ENCODE measurements around the gene GSC2.

The GSC2 gene

DNA sequence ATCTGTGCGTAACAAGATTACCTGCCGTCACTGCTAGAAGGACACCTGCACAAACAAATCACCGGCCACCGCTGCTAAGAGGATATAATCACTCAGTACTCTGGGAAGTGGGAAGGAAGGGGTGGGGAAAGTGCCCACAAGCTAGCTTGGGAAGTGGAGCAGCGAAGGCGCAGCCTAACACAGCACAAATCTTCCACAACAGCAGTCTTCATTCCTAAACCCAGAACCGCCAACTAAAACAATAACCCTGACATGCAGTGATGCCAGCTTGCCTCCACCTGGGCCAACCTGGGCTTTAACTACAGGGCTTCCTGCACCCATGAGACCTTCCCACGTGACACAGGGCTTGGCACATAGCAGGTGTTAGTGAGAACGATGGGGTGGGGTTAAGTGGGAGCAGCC is 33.0 kb downstream of the GSC2 start:
- in situ Hi-C loops (cut with HindIII; ENCODE audit: low sequenced_read_pairs), result no loop called here
- TF ChIP-seq, protein P1, sequence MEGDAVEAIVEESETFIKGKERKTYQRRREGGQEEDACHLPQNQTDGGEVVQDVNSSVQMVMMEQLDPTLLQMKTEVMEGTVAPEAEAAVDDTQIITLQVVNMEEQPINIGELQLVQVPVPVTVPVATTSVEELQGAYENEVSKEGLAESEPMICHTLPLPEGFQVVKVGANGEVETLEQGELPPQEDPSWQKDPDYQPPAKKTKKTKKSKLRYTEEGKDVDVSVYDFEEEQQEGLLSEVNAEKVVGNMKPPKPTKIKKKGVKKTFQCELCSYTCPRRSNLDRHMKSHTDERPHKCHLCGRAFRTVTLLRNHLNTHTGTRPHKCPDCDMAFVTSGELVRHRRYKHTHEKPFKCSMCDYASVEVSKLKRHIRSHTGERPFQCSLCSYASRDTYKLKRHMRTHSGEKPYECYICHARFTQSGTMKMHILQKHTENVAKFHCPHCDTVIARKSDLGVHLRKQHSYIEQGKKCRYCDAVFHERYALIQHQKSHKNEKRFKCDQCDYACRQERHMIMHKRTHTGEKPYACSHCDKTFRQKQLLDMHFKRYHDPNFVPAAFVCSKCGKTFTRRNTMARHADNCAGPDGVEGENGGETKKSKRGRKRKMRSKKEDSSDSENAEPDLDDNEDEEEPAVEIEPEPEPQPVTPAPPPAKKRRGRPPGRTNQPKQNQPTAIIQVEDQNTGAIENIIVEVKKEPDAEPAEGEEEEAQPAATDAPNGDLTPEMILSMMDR (IDR thresholded peaks at IDR 0.05; ENCODE audit: low read depth, low read length, missing control alignments), result no peak
- no peak for DNase-seq (ENCODE audit: low read depth)
- no peak overlapping the region for H3K4me3 ChIP-seq (ENCODE audit: low read depth, low read length)

DNA sequence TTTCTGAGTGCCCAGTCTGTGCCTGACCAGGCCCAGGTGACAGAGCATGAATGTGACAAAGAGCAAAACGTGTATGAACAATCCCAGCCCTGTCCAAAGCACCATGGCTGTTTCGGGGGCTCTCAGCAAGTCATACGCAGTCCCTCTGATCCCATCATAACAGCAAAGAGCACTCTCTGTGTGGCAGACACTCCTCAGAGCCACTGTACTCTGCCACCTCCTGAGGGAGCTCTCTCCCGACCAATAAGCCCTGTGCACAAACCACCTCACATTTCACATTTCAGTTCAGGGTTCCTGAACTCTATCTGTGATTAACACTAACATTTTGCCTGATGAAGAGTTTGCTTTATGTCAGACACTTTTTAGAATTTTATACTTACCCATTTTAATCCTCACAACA is 34.5 kb downstream of the GSC2 start:
- TF ChIP-seq, protein P1 (IDR thresholded peaks at IDR 0.05; ENCODE audit: low read depth, low read length, missing control alignments), result peak; percentile 5
- no peak overlapping the region for H3K4me3 ChIP-seq (ENCODE audit: low read depth, low read length)
- in situ Hi-C loops (cut with HindIII; ENCODE audit: low sequenced_read_pairs), result no loop called here
- no peak for DNase-seq (ENCODE audit: low read depth)

DNA sequence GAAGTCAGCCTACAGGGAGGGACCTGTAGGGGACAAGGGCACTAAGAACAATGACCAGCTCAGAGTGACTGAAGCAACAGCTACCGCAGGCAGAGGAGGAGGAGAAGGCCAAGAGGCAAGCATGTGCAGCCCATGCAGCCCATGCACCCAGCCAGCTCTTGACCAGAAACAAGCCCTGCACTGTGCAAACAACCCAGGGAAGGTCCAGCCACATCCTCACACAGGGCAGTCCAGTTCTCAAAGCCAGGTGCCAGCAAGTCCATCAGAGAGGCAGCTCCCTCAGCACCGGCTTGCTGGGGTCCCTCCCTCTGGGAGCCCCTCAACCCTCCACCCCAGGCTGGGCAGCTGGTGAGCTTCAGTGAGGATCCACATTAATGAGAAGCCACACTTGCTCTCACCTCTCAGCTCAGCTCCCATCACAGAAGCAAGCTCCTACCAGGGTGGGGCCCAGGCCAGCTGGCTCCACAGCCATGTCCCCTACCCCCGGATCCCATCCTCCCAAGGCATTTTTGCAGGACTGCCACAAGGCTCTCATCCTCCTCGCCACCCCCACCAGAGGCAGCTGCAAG is 35.0 kb downstream of the GSC2 start:
- in situ Hi-C loops (cut with HindIII; ENCODE audit: low sequenced_read_pairs), result no loop called here
- H3K4me3 ChIP-seq (ENCODE audit: low read depth, low read length), result no peak overlapping the region
- no peak for DNase-seq (ENCODE audit: low read depth)
- TF ChIP-seq, protein P1 (IDR thresholded peaks at IDR 0.05; ENCODE audit: low read depth, low read length, missing control alignments), result no peak

DNA sequence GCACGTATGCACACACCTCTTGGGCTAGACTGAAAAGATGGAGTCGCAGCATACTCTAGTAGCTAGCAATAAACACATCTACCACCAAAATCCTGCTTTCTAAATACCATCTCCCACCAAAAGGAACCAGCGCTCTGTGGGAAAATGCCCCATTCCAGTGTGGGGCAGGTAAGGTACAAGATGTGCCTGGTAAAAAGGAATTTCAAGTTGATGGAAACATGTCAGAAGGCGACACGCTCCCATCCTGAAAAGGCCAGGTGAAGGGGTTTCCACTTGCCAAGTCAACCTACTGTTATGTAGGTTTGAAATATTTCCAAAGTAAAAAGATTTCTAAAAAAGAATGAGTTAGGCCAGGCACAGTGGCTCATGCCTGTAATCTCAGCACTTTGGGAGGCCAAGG is 36.7 kb downstream of the GSC2 start:
- TF ChIP-seq, protein P1 (IDR thresholded peaks at IDR 0.05; ENCODE audit: low read depth, low read length, missing control alignments), result no peak
- no peak overlapping the region for H3K4me3 ChIP-seq (ENCODE audit: low read depth, low read length)
- no peak for DNase-seq (ENCODE audit: low read depth)
- in situ Hi-C loops (cut with HindIII; ENCODE audit: low sequenced_read_pairs), result no loop called here

DNA sequence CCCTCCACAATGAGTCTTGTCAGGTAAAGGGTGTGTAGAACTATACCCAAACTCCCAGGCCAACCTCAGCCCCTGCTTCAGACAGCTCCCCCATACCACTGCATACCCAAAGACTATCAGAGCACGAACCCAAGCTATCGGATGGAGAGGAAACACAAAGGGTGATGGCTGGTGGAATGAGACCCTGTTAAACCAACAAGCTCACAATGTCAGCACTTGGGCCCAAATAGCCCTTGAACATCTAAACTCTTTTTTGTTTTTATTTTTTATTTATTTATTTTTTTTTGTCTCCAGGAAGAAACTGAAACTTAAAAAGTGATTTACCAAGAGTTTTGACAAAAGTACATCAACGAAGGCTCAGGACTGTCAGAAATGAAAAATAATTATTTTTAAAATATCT is 38.5 kb downstream of the GSC2 start:
- H3K4me3 ChIP-seq (ENCODE audit: low read depth, low read length), result no peak overlapping the region
- TF ChIP-seq, protein P1 (IDR thresholded peaks at IDR 0.05; ENCODE audit: low read depth, low read length, missing control alignments), result no peak
- no peak for DNase-seq (ENCODE audit: low read depth)
- in situ Hi-C loops (cut with HindIII; ENCODE audit: low sequenced_read_pairs), result no loop called here

DNA sequence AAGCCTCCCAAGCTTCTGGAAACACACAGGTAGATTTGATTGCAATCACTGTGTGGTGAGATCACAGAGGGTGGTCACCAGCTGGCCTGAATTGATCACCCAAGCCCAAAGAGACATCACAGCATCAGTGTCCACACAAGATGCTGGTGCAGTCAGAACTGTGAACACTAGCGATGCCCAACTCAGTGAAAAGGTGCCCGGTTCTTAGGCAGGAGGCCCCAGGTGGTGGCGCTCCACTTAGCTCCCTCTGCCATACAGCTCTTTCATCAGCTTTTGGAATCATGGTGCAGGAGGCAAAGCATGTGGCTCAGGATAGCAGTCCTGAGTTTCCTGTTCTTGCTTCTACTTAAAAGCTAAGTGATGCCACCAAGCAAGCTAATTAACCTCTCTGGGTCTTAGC is 39.0 kb downstream of the GSC2 start:
- TF ChIP-seq, protein P1 (IDR thresholded peaks at IDR 0.05; ENCODE audit: low read depth, low read length, missing control alignments), result no peak
- no peak for DNase-seq (ENCODE audit: low read depth)
- in situ Hi-C loops (cut with HindIII; ENCODE audit: low sequenced_read_pairs), result no loop called here
- no peak overlapping the region for H3K4me3 ChIP-seq (ENCODE audit: low read depth, low read length)

DNA sequence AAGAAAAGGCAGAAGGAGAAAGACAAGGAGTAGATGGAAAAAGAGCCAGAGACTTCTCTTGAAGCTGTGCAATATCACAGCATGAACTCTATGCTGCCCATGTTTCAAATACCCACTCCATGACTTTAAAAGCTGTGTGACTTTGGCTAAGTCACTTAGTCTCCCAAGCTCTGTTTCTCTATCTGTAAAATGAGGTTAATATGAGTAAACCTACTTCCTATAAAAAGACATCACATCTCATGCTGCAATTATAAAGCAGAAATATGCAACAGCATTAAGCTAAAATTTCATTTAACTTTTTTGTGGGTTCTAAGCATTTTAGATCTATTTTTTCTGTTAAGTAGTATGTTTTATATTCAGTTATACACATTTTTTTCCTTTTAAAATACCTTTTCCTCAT is 39.4 kb downstream of the GSC2 start:
- no peak overlapping the region for H3K4me3 ChIP-seq (ENCODE audit: low read depth, low read length)
- DNase-seq (ENCODE audit: low read depth), result no peak
- in situ Hi-C loops (cut with HindIII; ENCODE audit: low sequenced_read_pairs), result no loop called here
- TF ChIP-seq, protein P1 (IDR thresholded peaks at IDR 0.05; ENCODE audit: low read depth, low read length, missing control alignments), result no peak

All from astrocyte of the cerebellum (primary cell).